Peyer's patch (tissue), 4 donors: ENCODE data around the gene ECT2L. TPM values are rescaled to one million over a fixed set of nuclear protein-coding genes. Genes with fewer than 3 reads are reported as not detected.

Experiments
- DNase-seq, 3 donors: peaks; one replicate each; pipeline ENCODE4 v3.0.0-alpha.2; 2017 to 2019
- H3K27ac ChIP-seq, 4 donors: fragments of 200-600 bp; sonication (generic); one replicate each; pipeline ENCODE4 v1.5.1; 2016 to 2019
- H3K27me3 ChIP-seq, 2 donors: fragments of 200-600 bp; sonication (generic); one replicate each; pipeline ENCODE4 v1.5.1; 2019
- H3K36me3 ChIP-seq, 3 donors: fragments of 200-600 bp; sonication (generic); one replicate each; pipeline ENCODE4 v1.5.1; 2016 to 2019
- H3K4me1 ChIP-seq, 4 donors: fragments of 200-600 bp; sonication (generic); one replicate each; pipeline ENCODE4 v1.5.1; 2016 to 2019
- H3K4me3 ChIP-seq, 4 donors: fragments of 200-600 bp; sonication (generic); 1 replicate in 3 of 4; 2 replicates in 1 of 4; pipeline ENCODE4 v1.5.1; 2016 to 2019; ENCODE audit warnings: mild to moderate bottlenecking in 1 of 4
- H3K9me3 ChIP-seq, 4 donors: fragments of 200-600 bp; sonication (generic); one replicate each; pipeline ENCODE4 v1.5.1; 2016 to 2019; ENCODE audit warnings: mild to moderate bottlenecking in 1 of 4
- CTCF ChIP-seq, 6 experiments: fragments of 450-650 bp in 4 of 6; fragments of 200-600 bp in 2 of 6; sonication (generic) in 1 of 6; IDR thresholded peaks; one replicate each; pipeline ENCODE4 v1.5.1; 2017 to 2019; ENCODE audit warnings: antibody characterized with exemption in 6 of 6, mild to moderate bottlenecking in 3 of 6, moderate library complexity in 1 of 6
- POLR2A ChIP-seq, 2 donors: fragments of 450-650 bp; IDR thresholded peaks; one replicate each; pipeline ENCODE4 v1.5.1; 2017; ENCODE audit warnings: antibody characterized with exemption in 2 of 2, mild to moderate bottlenecking in 2 of 2, moderate library complexity in 2 of 2
- total RNA-seq, 4 donors: library from RNA; depleted of rRNA; stranded (reverse); fragments of >200 nt; gene quantifications; one replicate each; pipeline ENCODE4 v1.1.0, GENCODE V29; 2016

Gene ECT2L
- total RNA-seq, 4 donors from 2014 or later: 0.27 TPM; not detected in 3

GRCh38 chr6:138797806-138798446 is 2.0 kb downstream of the ECT2L start:
- Histone ChIP-seq H3K4me3 (no peak overlapping the region), H3K9me3 (no peaks in the 10 kb centered on the region), H3K27ac (no peak overlapping the region), H3K27me3 (no peaks in the 10 kb centered on the region), H3K36me3 (no peaks in the 10 kb centered on the region), H3K4me1 (no peaks in the 10 kb centered on the region)
- no peak for TF ChIP-seq POLR2A (IDR thresholded peaks at IDR 0.05)
- no peak for TF ChIP-seq CTCF (IDR thresholded peaks at IDR 0.05)
- no peak for DNase-seq

- Histone ChIP-seq H3K4me3 (no peak overlapping the region), H3K27me3 (no peaks in the 10 kb centered on the region), H3K27ac (no peak overlapping the region), H3K36me3 (no peaks in the 10 kb centered on the region), H3K9me3 (no peaks in the 10 kb centered on the region), H3K4me1 (no peaks in the 10 kb centered on the region)
- TF ChIP-seq CTCF (IDR thresholded peaks at IDR 0.05) (no peak), POLR2A (IDR thresholded peaks at IDR 0.05) (no peak)
- no peak for DNase-seq
Measured at GRCh38 chr6:138800377-138801150, 4.7 kb downstream of the ECT2L start.

GRCh38 chr6:138803331-138803730 is 7.4 kb downstream of the ECT2L start:
- Histone ChIP-seq H3K36me3 (no peaks in the 10 kb centered on the region), H3K4me1 (no peaks in the 10 kb centered on the region), H3K27me3 (no peaks in the 10 kb centered on the region), H3K9me3 (no peaks in the 10 kb centered on the region), H3K27ac (peak overlapping the region in 1 of 4 donors; percentile 28), H3K4me3 (no peak overlapping the region)
- TF ChIP-seq CTCF (IDR thresholded peaks at IDR 0.05) (no peak), POLR2A (IDR thresholded peaks at IDR 0.05) (no peak)
- DNase-seq: no peak

GRCh38 chr6:138803861-138804260 is 8.0 kb downstream of the ECT2L start:
- H3K27ac ChIP-seq: peak overlapping the region in 1 of 4 donors; percentile 28

More at GRCh38 chr6:138803861-138804260, 8.0 kb downstream of the ECT2L start:
- no peak for TF ChIP-seq POLR2A (IDR thresholded peaks at IDR 0.05)
- no peak for TF ChIP-seq CTCF (IDR thresholded peaks at IDR 0.05)
- Histone ChIP-seq H3K4me3 (no peak overlapping the region), H3K4me1 (no peaks in the 10 kb centered on the region), H3K36me3 (no peaks in the 10 kb centered on the region), H3K27me3 (no peaks in the 10 kb centered on the region), H3K9me3 (no peaks in the 10 kb centered on the region)
- DNase-seq: no peak
